IPS-NIHi7 (cell line): ENCODE results near the gene ARFGAP1.

ENCODE experiments used
- DNase-seq: peaks from one replicate; pipeline ENCODE4 v3.0.0; 2012; ENCODE audit warnings: mixed read lengths; ENCODE audit errors: extremely low spot score

Gene ARFGAP1

DNA sequence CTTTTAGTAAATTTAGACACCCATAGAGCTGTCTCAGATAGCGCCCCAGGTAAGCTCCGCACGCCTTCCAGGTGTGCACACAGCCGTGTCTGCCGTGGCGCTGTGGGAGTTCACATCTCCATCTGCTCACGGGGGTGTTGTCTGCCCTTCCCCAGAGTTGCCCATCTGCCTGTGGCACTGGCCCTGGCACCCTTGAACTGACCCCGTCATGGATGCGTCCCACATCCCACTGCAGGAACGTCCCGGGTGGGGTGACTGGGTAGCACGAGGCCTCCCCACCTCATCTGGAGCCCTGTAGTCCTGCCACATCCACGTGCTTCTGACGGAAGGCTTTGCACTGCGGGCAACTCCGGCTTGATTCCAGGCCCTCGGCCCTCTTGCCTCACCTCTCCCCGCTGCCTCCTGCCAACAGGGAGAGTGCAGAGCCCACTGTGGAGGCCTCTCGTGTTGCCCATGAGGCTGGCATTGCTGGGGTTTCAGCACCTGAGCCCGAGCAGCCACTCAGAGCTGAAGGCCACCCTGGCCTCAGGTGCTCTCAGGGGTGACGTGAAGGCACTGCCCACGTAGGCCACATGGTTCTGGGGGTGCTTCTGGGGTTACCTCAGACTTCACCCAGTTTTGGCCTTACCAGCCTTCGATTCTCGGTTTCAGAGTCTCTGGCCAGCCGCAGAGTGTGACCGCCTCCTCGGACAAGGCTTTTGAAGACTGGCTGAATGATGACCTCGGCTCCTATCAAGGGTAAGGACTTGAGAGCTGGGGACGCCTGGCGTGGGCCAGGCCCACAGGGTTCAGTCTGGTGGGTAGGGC is 5.1 kb downstream of the ARFGAP1 start:
- DNase-seq: no peak

DNA sequence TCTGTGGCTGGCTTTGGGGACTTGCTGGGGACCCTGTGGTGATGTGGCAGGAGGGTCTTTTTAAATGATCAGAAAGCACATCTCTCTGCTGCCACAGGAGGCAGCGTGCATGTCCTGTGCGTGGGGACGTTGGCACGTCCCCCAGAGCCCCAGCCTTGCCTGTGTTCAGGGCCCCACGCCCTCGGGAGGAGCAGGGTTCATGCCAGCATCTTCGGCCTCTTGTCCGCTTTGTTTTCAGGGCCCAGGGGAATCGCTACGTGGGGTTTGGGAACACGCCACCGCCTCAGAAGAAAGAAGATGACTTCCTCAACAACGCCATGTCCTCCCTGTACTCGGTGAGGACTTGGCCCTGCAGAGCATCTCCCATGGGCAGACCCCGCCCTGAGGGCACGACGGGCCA is 6.0 kb downstream of the ARFGAP1 start:
- no peak for DNase-seq

DNA sequence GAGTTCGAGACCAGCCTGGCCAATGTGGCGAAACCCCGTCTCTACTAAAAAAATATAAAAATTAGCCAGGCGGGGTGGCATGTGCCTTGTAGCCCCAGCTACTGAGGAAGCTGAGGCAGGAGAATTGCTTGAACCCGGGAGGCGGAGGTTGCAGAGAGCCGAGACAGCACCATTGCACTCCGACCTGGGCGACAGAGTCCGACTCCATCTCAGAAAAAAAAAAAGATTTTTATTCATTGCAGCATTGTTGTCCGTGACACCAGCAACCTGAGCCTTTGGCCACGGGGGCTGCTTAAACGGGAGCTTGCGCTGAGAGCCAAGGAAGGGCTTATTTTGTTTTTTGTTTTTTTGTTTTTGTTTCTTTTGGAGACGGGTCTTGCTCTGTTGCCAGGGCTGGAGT is 7.3 kb downstream of the ARFGAP1 start:
- DNase-seq: no peak

DNA sequence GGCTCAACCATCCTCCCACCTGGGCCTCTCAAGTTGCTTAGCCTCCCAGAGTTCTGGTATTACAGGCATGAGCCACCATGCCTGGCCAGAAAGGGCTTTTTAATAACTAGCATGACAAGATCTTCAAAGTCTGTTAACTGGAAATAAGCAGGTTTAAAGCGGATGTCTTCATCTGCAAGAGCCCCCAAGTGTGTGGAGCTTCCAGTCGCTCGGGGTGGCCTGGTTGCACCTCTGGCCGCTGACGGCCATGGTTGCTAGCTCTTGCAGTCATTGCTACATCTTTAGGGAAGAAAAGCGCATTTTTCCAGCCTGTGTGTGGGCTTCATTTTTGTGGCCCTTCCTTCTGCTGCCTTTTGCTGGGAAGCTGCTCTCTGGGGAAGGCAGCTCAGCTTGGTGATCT is 7.8 kb downstream of the ARFGAP1 start:
- DNase-seq: no peak

DNA sequence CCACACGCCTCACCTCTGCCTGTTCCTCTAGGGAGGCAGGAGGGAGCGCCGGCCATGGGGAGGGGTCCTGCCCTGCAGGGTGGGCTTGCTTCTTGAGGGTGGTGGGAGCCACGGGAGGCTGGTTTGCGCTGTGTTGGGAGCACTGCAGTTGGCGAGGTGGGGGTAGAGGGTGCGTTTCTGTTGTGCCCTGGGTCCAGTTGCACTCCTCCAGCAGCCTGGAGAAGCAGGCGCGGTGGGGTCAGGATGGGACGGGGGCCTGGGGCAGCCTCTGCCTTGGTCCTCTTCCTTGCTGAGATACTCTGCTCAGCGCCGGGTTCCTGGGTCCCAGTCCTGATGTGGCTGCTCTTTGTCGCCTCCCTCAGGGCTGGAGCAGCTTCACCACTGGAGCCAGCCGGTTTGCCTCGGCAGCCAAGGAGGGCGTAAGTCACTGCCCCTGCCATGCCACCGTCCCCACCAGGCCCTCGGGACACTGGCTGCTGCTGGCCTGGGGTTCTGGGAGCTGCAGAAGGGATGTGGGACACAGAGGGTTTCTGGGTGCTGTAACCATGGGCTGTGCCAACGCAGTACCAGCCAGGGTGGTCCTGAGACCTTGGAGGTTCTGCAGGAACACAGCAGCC is 8.4 kb downstream of the ARFGAP1 start:
- peak; percentile 79 for DNase-seq

DNA sequence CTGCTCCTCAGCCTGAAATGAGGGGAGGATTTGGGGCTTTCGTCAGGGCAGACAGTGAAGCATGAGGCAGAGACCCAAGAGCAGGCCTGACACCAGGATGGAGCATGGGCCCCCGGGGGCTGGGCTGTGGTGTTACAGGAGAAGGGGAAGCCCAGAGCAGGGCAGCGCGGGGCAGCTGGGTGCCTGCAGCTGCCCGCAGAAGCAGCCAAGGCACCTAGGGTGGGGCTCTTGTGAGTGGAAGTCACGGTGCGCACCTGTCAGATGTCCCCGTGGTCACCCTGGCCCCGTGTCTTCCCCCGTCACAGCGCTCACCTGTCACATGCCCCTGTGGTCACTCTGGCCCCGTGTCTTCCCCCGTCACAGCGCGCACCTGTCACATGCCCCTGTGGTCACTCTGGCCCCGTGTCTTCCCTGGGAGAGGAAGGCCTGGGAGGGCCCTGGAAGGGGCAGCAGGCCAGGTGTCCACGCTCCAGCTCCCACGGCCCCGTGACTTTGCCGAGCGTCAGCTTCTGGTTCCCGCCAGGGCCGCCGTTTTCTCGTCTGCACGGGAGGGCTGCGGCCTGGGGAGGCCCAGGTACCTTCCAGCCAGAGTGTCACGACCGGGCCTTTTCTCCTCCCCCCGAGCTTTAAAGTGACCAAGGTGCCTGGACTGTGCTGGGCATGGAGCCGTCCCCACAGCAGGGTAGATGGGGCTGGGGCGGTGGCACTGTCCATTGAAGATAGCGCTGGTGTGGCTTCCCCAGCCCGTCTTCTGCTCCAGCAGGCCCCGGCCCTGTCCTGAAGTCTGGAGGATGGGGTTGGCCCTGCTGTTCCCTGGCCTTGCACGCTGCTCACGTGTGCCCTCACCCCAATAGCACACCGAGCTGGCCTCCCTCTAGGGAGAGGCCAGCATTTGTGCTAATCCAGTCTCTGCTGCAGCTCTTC is 9.4 kb downstream of the ARFGAP1 start:
- DNase-seq: no peak

DNA sequence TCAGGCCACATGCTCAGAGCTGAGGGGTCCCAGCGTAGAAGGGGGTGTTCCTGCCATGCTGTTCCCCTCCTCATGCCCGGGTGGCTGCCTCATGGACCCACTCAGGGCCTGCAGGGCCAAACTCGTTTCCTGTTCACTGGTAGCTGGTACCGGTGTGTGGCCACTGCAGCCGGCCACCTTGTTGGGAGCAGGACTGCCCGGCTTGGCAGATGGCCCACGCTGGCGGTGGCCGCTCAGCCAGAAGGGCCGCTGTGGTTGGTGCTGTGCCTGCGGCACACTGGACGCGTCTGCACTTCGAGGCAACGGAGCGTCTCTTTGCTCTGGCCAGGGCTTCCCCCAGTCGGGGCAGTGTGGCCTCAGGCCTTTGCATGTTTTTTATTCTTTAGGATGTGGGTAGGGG is 10.3 kb downstream of the ARFGAP1 start:
- DNase-seq: no peak

DNA sequence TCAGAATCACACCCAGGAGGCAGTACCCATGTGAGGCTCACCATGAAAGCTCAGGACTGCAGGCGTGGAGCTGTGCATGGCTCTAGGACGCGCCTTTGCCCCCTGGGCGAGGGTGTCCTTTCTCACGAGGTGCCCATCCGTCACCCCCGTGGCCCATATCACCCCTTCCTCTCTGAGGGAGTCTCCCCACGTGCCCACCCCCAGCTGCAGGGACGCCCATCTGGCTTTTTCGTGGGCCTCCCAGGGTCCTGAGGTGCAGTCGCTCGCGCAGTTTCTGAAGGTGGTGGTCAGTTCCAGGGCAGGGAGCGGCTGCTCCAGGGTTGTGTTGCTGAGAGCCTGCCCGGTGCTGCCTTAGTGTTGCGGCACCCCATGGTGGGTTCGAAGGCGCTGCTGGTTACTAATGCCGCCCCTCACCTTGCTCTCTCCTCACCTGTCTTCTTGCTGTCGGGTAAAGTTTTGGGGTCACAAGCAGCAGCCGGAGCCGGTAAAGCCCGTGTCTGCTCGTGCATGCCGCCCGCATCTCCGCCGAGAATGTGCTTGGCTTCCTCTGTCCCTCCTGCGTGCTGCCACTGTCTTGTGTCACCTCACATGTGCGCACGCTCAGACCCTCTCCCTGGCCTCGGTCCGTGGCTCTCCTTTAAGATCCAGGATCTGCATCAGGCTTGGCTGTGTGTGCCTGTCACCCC is 10.9 kb downstream of the ARFGAP1 start:
- DNase-seq: no peak

DNA sequence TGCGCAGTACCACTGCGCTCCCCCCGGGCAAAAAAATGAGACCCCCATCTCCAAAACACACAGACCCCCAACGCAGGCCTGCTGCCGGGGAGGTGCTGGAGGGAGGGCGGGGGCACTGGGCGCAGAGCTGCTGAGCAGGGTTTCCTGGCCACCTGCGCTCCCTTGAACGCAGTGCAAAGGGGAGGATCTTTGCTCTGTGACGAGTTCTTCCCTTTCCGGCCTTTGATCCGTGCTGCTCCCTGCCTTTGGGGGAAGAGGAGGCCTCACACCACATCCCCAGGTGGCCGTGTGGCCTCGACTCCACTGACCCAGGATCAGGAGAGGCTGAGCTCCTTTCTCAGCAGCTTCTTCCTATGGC is 11.4 kb downstream of the ARFGAP1 start:
- DNase-seq: no peak

DNA sequence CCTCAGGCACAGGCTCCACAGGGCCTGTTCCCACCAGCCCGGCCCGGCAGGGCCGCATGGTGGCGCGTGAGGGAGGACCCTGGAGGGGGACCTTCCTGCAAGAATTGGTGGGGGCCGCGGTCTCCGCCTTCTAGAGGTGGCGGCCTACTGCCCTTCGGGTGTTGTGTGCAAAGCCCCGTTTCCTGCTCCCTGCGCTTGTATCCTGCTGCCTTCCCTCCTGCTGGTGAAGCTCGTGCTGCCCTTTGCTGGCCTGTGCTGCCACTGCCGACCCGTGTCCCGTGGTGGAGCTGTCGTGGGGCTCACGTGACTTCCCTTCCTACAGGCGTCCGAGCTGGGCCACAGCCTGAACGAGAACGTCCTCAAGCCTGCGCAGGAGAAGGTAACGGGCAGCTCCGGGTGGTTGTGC is 11.9 kb downstream of the ARFGAP1 start:
- no peak for DNase-seq

DNA sequence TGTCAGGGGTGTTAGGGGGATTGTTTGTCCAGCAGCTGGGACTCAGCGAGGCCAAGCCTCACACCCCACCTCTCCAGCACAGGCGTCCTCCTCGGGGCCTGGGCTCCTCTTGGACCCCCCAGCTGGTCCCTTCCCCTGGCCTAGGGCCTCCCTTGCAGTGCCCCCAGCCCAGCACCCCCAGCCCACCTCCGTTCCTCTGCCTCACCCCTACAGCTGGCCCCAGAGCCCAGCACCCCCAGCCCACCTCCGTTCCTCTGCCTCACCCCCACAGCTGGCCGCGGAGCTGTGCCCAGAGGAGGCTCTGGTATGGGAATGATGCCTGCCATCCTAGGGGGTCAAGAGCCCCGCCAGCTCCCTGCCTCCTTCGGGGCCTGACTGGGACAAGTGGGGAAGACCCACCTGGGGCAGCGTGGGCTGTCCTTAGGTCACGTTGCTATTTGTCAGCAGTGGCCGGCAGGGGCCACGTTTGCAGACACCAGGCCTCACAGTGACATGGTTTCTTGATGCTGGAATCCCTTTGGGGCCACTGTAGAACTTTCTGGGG is 12.4 kb downstream of the ARFGAP1 start:
- no peak for DNase-seq

DNA sequence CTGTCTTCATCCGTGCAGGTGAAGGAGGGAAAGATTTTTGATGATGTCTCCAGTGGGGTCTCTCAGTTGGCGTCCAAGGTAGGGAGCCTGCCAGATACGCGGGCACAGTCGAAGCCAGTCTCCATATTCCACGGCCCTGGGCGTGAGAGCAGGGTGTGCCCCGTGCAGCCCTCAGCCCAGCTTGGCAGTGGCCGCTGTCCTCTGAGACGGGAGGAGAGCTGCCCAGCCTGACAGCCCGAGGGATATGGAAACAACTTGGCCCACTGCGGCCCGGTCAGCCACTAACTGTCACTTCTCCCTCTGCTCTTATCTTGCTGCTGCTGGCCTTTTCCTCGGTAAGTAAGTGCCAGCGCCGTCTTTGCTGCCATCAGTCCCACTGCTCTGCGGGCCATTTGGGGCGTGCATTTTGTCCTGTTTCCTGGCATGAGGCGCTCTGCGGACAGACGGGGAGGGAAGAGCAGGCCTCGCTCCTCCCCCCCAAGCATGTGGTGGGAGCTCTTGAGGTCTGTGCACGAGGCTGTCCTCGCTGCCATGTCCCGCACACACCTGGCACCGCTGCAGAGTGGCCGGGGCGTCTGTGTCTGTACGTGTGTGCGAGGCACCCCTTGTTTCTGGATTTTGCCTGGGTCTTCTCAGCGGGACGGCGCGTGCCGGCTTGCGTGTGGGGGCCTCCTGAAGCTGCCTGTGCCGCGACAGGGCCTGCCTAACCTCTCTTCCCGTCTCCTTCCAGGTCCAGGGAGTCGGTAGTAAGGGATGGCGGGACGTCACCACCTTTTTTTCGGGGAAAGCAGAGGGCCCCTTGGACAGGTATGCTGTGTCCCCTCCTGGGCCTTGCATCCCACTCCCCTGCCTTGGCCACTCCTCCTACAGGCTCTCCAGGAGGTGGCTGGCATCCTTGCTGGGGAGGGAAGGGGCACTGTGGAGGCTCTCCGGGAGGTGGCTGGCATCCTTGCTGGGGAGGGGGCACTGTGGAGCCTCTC is 13.3 kb downstream of the ARFGAP1 start:
- no peak for DNase-seq

DNA sequence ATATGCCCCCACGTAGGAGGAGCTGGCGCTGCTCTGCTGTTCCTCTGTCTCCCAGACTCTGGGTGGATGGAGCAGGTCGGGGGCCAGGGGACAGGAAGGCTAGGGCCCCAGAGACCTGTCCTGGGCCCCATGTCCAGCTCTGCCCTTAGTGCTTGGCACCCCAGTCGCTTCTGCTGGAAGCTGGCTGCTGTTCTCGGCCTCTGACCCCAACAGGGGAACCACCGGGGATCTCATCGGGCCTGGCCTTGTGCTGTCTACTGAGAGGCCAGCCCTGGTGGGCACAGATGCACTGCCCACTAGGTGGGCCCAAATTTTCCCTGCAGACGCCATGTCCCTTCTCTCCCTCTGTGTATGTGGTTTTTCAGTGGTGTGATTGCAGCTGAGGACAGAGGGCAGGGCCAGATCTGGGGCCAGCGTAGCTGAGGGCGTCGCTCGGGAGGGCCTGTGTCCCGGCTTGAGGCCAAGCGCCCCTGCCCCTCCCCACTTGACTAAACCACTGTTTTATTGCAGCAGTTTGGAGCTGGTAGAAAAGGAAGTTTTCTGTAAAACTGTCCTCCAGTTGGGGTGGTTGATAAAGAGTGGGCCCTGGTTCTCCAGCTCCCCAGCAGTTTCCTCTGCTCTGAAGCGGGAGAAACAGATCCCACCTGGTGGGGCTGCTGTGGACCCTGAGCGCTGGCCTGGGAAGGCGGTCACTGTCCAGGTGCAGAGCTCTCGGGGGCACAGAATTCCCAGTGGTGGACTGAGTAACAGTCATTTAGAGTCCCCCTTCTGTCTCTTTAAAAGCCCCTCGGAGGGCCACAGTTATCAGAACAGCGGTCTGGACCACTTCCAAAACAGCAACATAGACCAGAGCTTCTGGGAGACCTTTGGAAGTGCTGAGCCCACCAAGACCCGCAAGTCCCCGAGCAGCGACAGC is 14.4 kb downstream of the ARFGAP1 start:
- no peak for DNase-seq

DNA sequence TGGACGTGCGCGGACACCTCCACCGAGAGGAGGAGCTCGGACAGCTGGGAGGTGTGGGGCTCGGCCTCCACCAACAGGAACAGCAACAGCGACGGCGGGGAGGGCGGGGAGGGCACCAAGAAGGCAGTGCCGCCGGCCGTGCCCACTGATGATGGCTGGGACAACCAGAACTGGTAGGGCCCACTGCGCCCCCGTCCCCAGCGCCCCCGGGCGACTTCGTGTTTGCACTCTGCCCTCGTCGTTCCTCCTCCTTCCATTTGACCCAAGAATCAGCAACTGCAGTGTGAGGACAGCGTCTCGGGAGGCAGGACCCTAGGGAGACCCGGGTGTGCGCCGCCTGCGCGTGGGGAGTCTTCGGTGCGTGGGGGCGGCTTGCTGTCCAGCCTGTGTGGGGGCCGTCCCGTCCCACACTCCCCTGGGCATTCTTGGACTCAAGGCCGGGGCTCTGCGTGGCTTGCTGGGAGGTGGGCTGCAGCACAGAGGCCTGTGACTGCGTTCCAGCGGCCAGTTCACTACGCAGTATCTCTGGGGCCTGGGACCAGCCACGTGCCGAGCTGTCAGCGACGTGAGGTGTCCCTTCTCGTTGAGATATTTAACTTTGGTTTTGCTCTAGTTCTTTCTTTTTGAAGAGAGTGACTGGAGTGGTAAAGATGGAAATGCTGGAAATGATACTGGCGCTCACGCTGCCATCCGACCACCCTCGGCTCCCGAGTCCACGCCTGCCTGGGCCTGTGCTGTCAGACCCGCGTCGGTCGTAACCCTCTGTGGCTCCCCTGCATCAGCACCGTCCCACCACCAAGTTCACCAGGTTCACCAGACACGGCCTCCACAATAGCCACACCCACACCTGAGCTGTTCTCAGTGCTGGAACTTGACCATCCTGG is 15.3 kb downstream of the ARFGAP1 start:
- no peak for DNase-seq

DNA sequence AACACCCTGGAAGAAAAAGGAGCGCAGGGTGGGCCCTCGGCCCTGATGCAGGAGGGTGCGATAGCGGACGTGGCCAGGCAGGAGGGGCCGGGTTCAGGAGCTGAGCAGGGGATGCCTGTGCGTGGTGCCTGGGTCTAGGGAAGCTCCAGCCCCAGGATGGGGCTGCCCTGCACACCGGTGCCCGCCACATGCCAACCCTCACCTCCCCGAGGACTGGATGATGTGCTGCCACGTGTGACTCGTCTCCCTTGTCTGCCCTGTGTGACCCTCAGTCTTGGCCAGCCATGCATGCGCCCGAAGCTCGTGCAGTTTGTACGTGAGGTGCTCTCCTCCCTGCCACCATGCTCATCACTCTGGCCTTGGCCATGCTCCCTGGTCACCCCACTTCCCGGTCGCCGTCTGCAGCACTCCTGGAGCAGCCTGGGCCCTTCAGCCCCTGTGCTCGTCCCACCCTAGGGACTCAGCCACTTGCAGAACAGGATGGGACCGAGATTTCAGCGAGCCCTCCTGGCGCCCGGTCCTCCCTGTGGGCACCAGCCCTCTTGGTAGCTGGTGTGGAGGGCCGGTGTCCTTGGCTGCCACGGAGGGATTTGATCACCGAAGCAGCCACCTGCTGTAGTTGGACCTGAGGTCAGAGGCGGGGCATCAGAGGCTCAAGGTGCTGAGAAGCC is 16.1 kb downstream of the ARFGAP1 start:
- no peak for DNase-seq

DNA sequence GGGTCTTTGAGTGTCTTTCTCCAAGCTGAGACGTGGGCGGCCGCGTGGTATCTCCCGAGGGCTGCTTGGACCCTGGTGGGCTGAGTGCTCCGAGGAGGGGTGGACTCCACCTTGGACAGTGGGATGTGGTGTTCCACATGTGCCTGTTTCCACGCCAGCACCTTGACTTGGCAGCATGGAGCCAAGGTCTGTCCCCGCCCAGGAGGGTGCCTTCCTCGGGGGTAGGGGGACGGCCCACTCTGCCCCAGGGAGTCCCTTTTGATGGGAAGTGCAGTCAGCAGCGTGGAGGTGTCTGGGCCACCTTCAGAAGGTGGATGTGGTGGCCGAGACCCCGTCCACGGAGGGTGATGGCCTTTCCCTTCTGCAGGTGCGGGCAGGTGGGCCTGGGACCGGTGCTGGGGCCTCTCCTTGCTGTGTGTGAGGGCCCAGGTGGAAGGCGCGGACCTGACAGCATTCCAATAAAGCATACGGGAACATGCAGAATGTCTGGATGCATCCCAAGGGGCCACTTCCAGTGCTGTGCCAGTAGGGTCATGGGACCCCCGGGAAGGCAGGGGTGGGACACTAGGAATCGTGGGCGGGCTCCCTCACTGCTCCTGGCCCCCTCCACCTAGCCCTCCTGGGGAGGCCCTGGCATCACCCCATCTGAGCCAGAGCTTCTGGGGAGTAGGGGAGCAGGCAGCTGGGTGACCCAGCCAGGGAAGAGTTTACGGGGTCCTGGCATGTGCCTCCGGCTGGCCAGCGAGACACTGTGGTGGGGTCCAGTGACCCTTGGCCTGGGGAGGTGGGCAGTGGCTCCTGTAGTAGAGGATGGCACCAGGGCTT is 16.9 kb downstream of the ARFGAP1 start:
- DNase-seq: no peak

DNA sequence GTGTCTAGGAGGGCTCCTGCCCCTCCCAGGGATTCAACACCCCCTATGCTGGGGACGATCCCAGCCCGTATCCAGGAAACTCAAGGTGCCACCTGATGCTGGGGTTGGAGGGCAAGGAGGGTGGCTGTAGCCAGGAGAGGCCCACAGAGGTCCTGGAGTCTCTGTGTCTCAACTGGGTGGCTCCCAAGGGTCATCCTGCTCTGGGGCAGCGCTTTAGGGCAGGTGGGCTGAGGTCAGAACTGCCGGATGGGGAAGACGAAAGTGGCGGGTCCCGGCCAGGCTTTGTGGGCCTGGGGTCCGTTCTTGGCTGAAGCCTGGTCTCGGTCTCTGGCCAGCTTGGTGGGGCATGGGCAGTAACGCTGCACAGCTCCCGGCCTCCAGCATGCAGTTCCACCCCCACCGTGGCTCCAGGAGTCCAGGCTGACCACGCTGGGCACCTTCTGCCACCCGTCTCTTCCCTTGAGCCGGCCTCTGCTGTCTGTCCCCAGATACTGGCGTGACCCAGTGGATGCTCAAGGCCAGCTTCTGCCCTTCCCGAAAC is 17.6 kb downstream of the ARFGAP1 start:
- DNase-seq: no peak
